K562 (cell line): ENCODE measurements around the gene POLR3C. TPM values are rescaled to one million over a fixed set of nuclear protein-coding genes. Genes with fewer than 3 reads are reported as not detected.

Experiments
- BCLAF1 ChIP-seq, 2 experiments: fragments of 450-650 bp in 1 of 2; IDR thresholded peaks; 2 replicates each; pipeline ENCODE4 v1.6.1; 2011 to 2017; ENCODE audit warnings: low read depth in 2 of 2, antibody characterized with exemption in 1 of 2, borderline replicate concordance in 1 of 2, low read length in 1 of 2, mild to moderate bottlenecking in 1 of 2, mixed read lengths in 1 of 2; ENCODE audit not compliant: control insufficient read depth in 1 of 2
- CREB3 ChIP-seq: fragments of 450-650 bp; conservative IDR thresholded peaks from 2 replicates; pipeline ENCODE4 v1.6.1; 2016; ENCODE audit warnings: missing genetic modification characterization, low read depth, mild to moderate bottlenecking, missing compliant biosample characterization, moderate library complexity
- FOXJ2 ChIP-seq: fragments of 200-800 bp; sonication (Bioruptor generic); IDR thresholded peaks from 2 replicates; pipeline ENCODE4 v1.6.1; 2016; ENCODE audit warnings: missing genetic modification characterization, missing compliant biosample characterization
- FOXP1 ChIP-seq: sonication (generic); formaldehyde crosslinking; IDR thresholded peaks from 2 replicates; pipeline ENCODE4 v1.8.0; 2022; ENCODE audit warnings: mild to moderate bottlenecking, missing genetic modification reagents
- GABPB1 ChIP-seq: sonication (generic); formaldehyde crosslinking; IDR thresholded peaks from 2 replicates; pipeline ENCODE4 v1.8.0; 2022; ENCODE audit warnings: mild to moderate bottlenecking, missing genetic modification reagents
- HMBOX1 ChIP-seq: sonication (generic); IDR thresholded peaks from 2 replicates; pipeline ENCODE4 v1.6.1; 2016
- ID3 ChIP-seq, 2 experiments: fragments of 250-450 bp in 1 of 2; fragments of 450-650 bp in 1 of 2; sonication (Bioruptor Pico) in 1 of 2; IDR thresholded peaks; 2 replicates each; pipeline versions ENCODE4 v1.6.1 to v1.8.0; 2016 to 2021; ENCODE audit warnings: mild to moderate bottlenecking in 2 of 2, moderate library complexity in 2 of 2, missing compliant biosample characterization in 1 of 2, missing genetic modification characterization in 1 of 2
- MCM3 ChIP-seq: fragments of 450-650 bp; IDR thresholded peaks from 2 replicates; pipeline ENCODE4 v1.6.1; 2016
- POLR2H ChIP-seq: IDR thresholded peaks from 2 replicates; pipeline ENCODE4 v1.6.1; 2016; ENCODE audit warnings: missing genetic modification characterization, low read depth, mild to moderate bottlenecking, control low read depth, missing compliant biosample characterization, moderate library complexity
- POU5F1 ChIP-seq: fragments of 150-350 bp; IDR thresholded peaks from 2 replicates; pipeline ENCODE4 v1.6.1; 2014; ENCODE audit warnings: borderline replicate concordance, low read length, low read depth, mild to moderate bottlenecking; ENCODE audit not compliant: partially characterized antibody
- RBM14 ChIP-seq: fragments of 200-400 bp; formaldehyde crosslinking; IDR thresholded peaks from 2 replicates; pipeline ENCODE4 v1.6.1; 2018; ENCODE audit warnings: low read depth, mild to moderate bottlenecking, low read length, moderate library complexity, borderline replicate concordance; ENCODE audit not compliant: insufficient read depth
- RCOR1 ChIP-seq, 2 experiments: IDR thresholded peaks; 2 replicates each; pipeline ENCODE4 v1.6.1; 2012; ENCODE audit warnings: low read depth in 2 of 2, low read length in 2 of 2, borderline replicate concordance in 1 of 2, improper control_type of control experiment in 1 of 2
- RFX1 ChIP-seq: fragments of 450-650 bp; IDR thresholded peaks from 2 replicates; pipeline ENCODE4 v1.6.1; 2016; ENCODE audit warnings: mild to moderate bottlenecking, moderate library complexity
- SMAD1 ChIP-seq: fragments of 150-350 bp; IDR thresholded peaks from 2 replicates; pipeline ENCODE4 v1.6.1; 2014; ENCODE audit warnings: low read length, low read depth; ENCODE audit not compliant: partially characterized antibody
- THRB ChIP-seq: fragments of 450-650 bp; formaldehyde crosslinking; conservative IDR thresholded peaks from 2 replicates; pipeline ENCODE4 v1.4.0; 2022; ENCODE audit warnings: mild to moderate bottlenecking, missing genetic modification characterization
- ZFX ChIP-seq: sonication (generic); formaldehyde crosslinking; IDR thresholded peaks from 2 replicates; pipeline ENCODE4 v1.8.0; 2022; ENCODE audit warnings: mild to moderate bottlenecking, missing genetic modification reagents, moderate library complexity
- ZNF232 ChIP-seq: sonication (generic); formaldehyde crosslinking; IDR thresholded peaks from 2 replicates; pipeline ENCODE4 v1.8.0; 2022; ENCODE audit warnings: mild to moderate bottlenecking, missing genetic modification reagents
- ZNF76 ChIP-seq: fragments of 250-450 bp; sonication (Bioruptor Pico); IDR thresholded peaks from 2 replicates; pipeline ENCODE4 v1.4.0; 2020; ENCODE audit warnings: mild to moderate bottlenecking, moderate library complexity, borderline replicate concordance
- polyA plus RNA-seq, 8 experiments: library from polyadenylated mRNA; depleted of rRNA in 4 of 8; stranded (reverse) in 5 of 8; unstranded in 3 of 8; fragments of >200 nt; fragmentation: Nextera tagmentation in 2 of 8; fragmentation: Illumina TruSeq in 1 of 8; extraction: Ambion mirVana in 2 of 8; extraction: Trizol in 1 of 8; gene quantifications; 2 replicates each; pipeline versions ENCODE4 v1.2.1 to v1.2.3, GENCODE V29; 2011 to 2014; ENCODE audit warnings: inconsistent platforms in 1 of 8, missing spikeins in 1 of 8
- total RNA-seq, 7 experiments: library from RNA; depleted of rRNA in 6 of 7; stranded (reverse); fragments of >200 nt in 6 of 7; fragmentation: Illumina TruSeq in 2 of 7; extraction: Trizol in 2 of 7; gene quantifications; 2 replicates each; pipeline versions ENCODE4 v1.2.1 to v1.2.3, GENCODE V29; 2011 to 2021; ENCODE audit warnings: low replicate concordance in 1 of 7
- TF ChIP-seq, protein P1 (sequence below), 2 experiments: fragments of 450-650 bp; conservative IDR thresholded peaks; 2 replicates each; pipeline ENCODE4 v1.6.1; 2017; ENCODE audit warnings: mild to moderate bottlenecking in 2 of 2, moderate library complexity in 2 of 2

The POLR3C gene
- total and polyA plus RNA-seq, 9 of the 15 experiments (the other 6 are each of a cell fraction or from before 2014, with no cell fraction given): 19.7 to 64.1 (median 45.2) TPM

- TF ChIP-seq ID3 (CRISPR knock-in tag; IDR thresholded peaks at IDR 0.05): no peak
- TF ChIP-seq ID3 (tag; IDR thresholded peaks at IDR 0.05): no peak
- no peak for TF ChIP-seq GABPB1 (CRISPR knock-in tag)
- no peak for TF ChIP-seq POLR2H (tag)
- no peak for TF ChIP-seq MCM3
- no peak for TF ChIP-seq CREB3 (tag)
- no peak for TF ChIP-seq FOXP1 (CRISPR knock-in tag)
- TF ChIP-seq RBM14: no peak
- peak; percentile 90 for TF ChIP-seq FOXJ2 (tag)
- TF ChIP-seq, protein P1, sequence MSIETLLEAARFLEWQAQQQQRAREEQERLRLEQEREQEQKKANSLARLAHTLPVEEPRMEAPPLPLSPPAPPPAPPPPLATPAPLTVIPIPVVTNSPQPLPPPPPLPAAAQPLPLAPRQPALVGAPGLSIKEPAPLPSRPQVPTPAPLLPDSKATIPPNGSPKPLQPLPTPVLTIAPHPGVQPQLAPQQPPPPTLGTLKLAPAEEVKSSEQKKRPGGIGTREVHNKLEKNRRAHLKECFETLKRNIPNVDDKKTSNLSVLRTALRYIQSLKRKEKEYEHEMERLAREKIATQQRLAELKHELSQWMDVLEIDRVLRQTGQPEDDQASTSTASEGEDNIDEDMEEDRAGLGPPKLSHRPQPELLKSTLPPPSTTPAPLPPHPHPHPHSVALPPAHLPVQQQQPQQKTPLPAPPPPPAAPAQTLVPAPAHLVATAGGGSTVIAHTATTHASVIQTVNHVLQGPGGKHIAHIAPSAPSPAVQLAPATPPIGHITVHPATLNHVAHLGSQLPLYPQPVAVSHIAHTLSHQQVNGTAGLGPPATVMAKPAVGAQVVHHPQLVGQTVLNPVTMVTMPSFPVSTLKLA (conservative IDR thresholded peaks at IDR 0.05): no peak
- no peak for TF ChIP-seq BCLAF1 (IDR thresholded peaks at IDR 0.05; ENCODE audit: borderline replicate concordance in 1 of 2, control insufficient read depth in 1 of 2, low read depth in 2 of 2, low read length in 1 of 2)
- TF ChIP-seq HMBOX1: peak; percentile 89
- no peak for TF ChIP-seq ZNF76 (CRISPR knock-in tag)
- peak; percentile 83 for TF ChIP-seq RFX1
- TF ChIP-seq RCOR1 (IDR thresholded peaks at IDR 0.05; ENCODE audit: borderline replicate concordance in 1 of 2, low read depth in 2 of 2, low read length in 2 of 2): peak in 1 of 2 experiments; percentile 38; a peak in 1 of 4 replicates
- no peak for TF ChIP-seq THRB (CRISPR knock-in tag)
- TF ChIP-seq ZNF232: no peak
- no peak for TF ChIP-seq SMAD1
- TF ChIP-seq POU5F1: no peak
- TF ChIP-seq ZFX (CRISPR knock-in tag): peak; percentile 40; the same call in 1 of the 2 replicates
Measured at GRCh38 chr1:145879775-145880174, 55.8 kb downstream of the POLR3C start (continued).
